GM12878 (cell line): ENCODE data around the gene CHST8. TPM values are rescaled to one million over a fixed set of nuclear protein-coding genes. Genes with fewer than 3 reads are reported as not detected.

Source experiments
- ATAC-seq: fragments of 200-7000 bp; cut with Tn5 transposase; 3 replicates; pipeline ENCODE4 v1.9.1; 2020; ENCODE audit warnings: mild to moderate bottlenecking, moderate library complexity
- BruUV-seq: library from RNA; stranded (reverse); fragments of 400-500 nt; replicated peaks from 2 replicates; lab custom pipeline; 2021; lab: Mats Ljungman, UMichigan
- CTCF ChIA-PET: fragments of 300-600 bp; sonication (Branson Sonifier 250); formaldehyde crosslinking; extraction: SDS; loops from one replicate; lab custom pipeline; 2021; ENCODE audit warnings: inconsistent platforms; lab: Yijun Ruan, JAX
- POLR2A ChIA-PET: fragments of 350-600 bp; formaldehyde crosslinking; extraction: SDS; loops from one replicate; lab custom pipeline; 2021; ENCODE audit warnings: inconsistent platforms; lab: Charles Lee
- RAD21 ChIA-PET: fragments of 300-600 bp; sonication (Branson Sonifier 250); formaldehyde crosslinking; loops from one replicate; lab custom pipeline; 2023; ENCODE audit warnings: antibody characterized with exemption; ENCODE audit not compliant: unreplicated experiment; lab: Charles Lee
- SMC1A ChIA-PET: fragments of 300-600 bp; sonication (Branson Sonifier 250); formaldehyde crosslinking; loops from one replicate; lab custom pipeline; 2023; ENCODE audit not compliant: unreplicated experiment, uncharacterized antibody; lab: Charles Lee
- DNase-seq: peaks from one replicate; pipeline ENCODE4 v3.0.0-alpha.2; 2011; ENCODE audit warnings: low read depth, low spot score
- FAIRE-seq: peaks from 3 replicates; lab custom pipeline; 2011; peaks lifted over from hg19 to GRCh38; lab: Jason Lieb, UNC
- H2AFZ ChIP-seq: 2 replicates; pipeline ENCODE4 v1.6.0; 2011; ENCODE audit warnings: low read depth, low read length, control low read depth; ENCODE audit not compliant: control insufficient read depth
- H3K27ac ChIP-seq: 2 replicates; pipeline ENCODE4 v1.5.1; 2011; ENCODE audit warnings: control low read depth; ENCODE audit not compliant: control insufficient read depth, insufficient read depth
- H3K27me3 ChIP-seq, 2 experiments: replicated peaks in 1 of 2; 2 replicates each; pipeline versions ENCODE4 v1.6.0 to v1.6.1; 2011; ENCODE audit warnings: low read length in 1 of 2; ENCODE audit not compliant: control insufficient read depth in 2 of 2, insufficient read depth in 2 of 2
- H3K36me3 ChIP-seq, 2 experiments: 2 replicates each; pipeline ENCODE4 v1.5.1; 2011; ENCODE audit warnings: low read length in 1 of 2; ENCODE audit not compliant: control insufficient read depth in 2 of 2, insufficient read depth in 2 of 2
- H3K4me1 ChIP-seq: 2 replicates; pipeline ENCODE4 v1.6.1; 2011; ENCODE audit warnings: mild to moderate bottlenecking, low read length, moderate library complexity, mixed read lengths; ENCODE audit not compliant: control insufficient read depth, insufficient read depth
- H3K4me2 ChIP-seq: 2 replicates; pipeline ENCODE4 v1.6.0; 2011; ENCODE audit warnings: control low read depth; ENCODE audit not compliant: control insufficient read depth, insufficient read depth
- H3K4me3 ChIP-seq: fragments of 200-600 bp; sonication (generic); 2 replicates; pipeline ENCODE4 v1.5.1; 2016
- H3K79me2 ChIP-seq: 2 replicates; pipeline ENCODE4 v1.6.0; 2011; ENCODE audit warnings: low read length; ENCODE audit not compliant: control insufficient read depth, insufficient read depth
- H3K9ac ChIP-seq: 2 replicates; pipeline ENCODE4 v1.8.0; 2011; ENCODE audit warnings: low read length, control low read depth, mixed read lengths; ENCODE audit not compliant: control insufficient read depth, insufficient read depth
- H3K9me3 ChIP-seq: replicated peaks from 3 replicates; pipeline ENCODE4 v1.5.1; 2011; ENCODE audit warnings: mild to moderate bottlenecking, low read length; ENCODE audit not compliant: control insufficient read depth, insufficient read depth
- H4K20me1 ChIP-seq: 2 replicates; pipeline ENCODE4 v1.6.0; 2011; ENCODE audit not compliant: control insufficient read depth, insufficient read depth
- ASH2L ChIP-seq: fragments of 300-600, 200-600 bp; sonication (generic); IDR thresholded peaks from 2 replicates; pipeline ENCODE4 v1.6.1; 2017; ENCODE audit warnings: low read depth, mild to moderate bottlenecking, borderline replicate concordance
- BCLAF1 ChIP-seq: fragments of 450-650 bp; IDR thresholded peaks from 2 replicates; pipeline ENCODE4 v1.6.1; 2017; ENCODE audit warnings: antibody characterized with exemption, mild to moderate bottlenecking, moderate library complexity
- CTCF ChIP-seq, 3 experiments: IDR thresholded peaks in 2 of 3; conservative IDR thresholded peaks in 1 of 3; 2 replicates each; pipeline ENCODE4 v1.5.1; 2011; ENCODE audit warnings: low read depth in 3 of 3, low read length in 3 of 3, mild to moderate bottlenecking in 3 of 3, control low read depth in 2 of 3, moderate library complexity in 2 of 3, inconsistent platforms in 1 of 3, mixed read lengths in 1 of 3; ENCODE audit not compliant: control insufficient read depth in 2 of 3, insufficient read depth in 1 of 3; ENCODE audit errors: extremely low read depth in 1 of 3
- NFXL1 ChIP-seq: fragments of 450-650 bp; IDR thresholded peaks from 2 replicates; pipeline ENCODE4 v1.6.1; 2017; ENCODE audit warnings: antibody characterized with exemption, mild to moderate bottlenecking, borderline replicate concordance
- NKRF ChIP-seq: fragments of 450-650 bp; conservative IDR thresholded peaks from 2 replicates; pipeline ENCODE4 v1.6.1; 2017; ENCODE audit warnings: mild to moderate bottlenecking, moderate library complexity
- POLR2AphosphoS5 ChIP-seq: IDR thresholded peaks from 2 replicates; pipeline ENCODE4 v1.6.1; 2011; ENCODE audit warnings: mild to moderate bottlenecking, low read length, inconsistent platforms
- RAD51 ChIP-seq: fragments of 450-650 bp; IDR thresholded peaks from 2 replicates; pipeline ENCODE4 v1.6.1; 2016; ENCODE audit warnings: moderate library complexity, mild to moderate bottlenecking, inconsistent platforms
- RELA ChIP-seq: fragments of 450-650 bp; IDR thresholded peaks from 2 replicates; pipeline ENCODE4 v1.8.0; 2014; ENCODE audit warnings: borderline replicate concordance; ENCODE audit not compliant: partially characterized antibody
- REST ChIP-seq: IDR thresholded peaks from 2 replicates; pipeline ENCODE4 v1.6.1; 2012; ENCODE audit warnings: mild to moderate bottlenecking, low read depth, low read length
- SIN3A ChIP-seq: IDR thresholded peaks from 2 replicates; pipeline ENCODE4 v1.6.1; 2012; ENCODE audit warnings: low read depth, low read length, improper control_type of control experiment
- WRNIP1 ChIP-seq: IDR thresholded peaks from 2 replicates; pipeline ENCODE4 v1.6.1; 2011; ENCODE audit warnings: low read depth, low read length, improper control_type of control experiment, borderline replicate concordance
- ZNF622 ChIP-seq: fragments of 450-650 bp; IDR thresholded peaks from 2 replicates; pipeline ENCODE4 v1.6.1; 2017; ENCODE audit warnings: mild to moderate bottlenecking, inconsistent platforms
- WGBS: methylation state at CpG from one replicate; pipeline ENCODE4 v1.1.6; 2016; ENCODE audit warnings: low lambda C conversion rate; ENCODE audit not compliant: insufficient replicate concordance, insufficient coverage; ENCODE audit errors: missing lambda C conversion rate; 5-methylcytosine and 5-hydroxymethylcytosine counted together
- in situ Hi-C: fragments of 300-500 bp; cut with MboI; formaldehyde crosslinking; loops from 9 replicates; pipeline ENCODE4 v1.14.3; 2018; ENCODE audit warnings: mixed read lengths
- intact Hi-C: fragments of 100-400 bp; cut with micrococcal nuclease; formaldehyde crosslinking; loops from one replicate; pipeline ENCODE4 v1.14.2; 2022; ENCODE audit not compliant: unreplicated experiment
- polyA plus RNA-seq, 11 experiments: library from polyadenylated mRNA; depleted of rRNA in 4 of 11; unstranded in 6 of 11; stranded (reverse) in 5 of 11; fragments of >200 nt; fragmentation: Nextera tagmentation in 4 of 11; fragmentation: Illumina TruSeq in 1 of 11; extraction: Ambion mirVana in 4 of 11; extraction: Trizol in 1 of 11; gene quantifications; 1 replicate in 1 of 11; 2 replicates in 10 of 11; pipeline versions ENCODE4 v1.2.1 to v1.2.3, GENCODE V29; 2011 to 2016; ENCODE audit warnings: inconsistent platforms in 2 of 11, missing spikeins in 2 of 11, low read depth in 1 of 11
- total RNA-seq, 4 experiments: library from RNA; depleted of rRNA in 3 of 4; stranded (reverse); fragments of >200 nt in 3 of 4; fragmentation: Illumina TruSeq in 1 of 4; extraction: Trizol in 1 of 4; gene quantifications; 2 replicates each; pipeline versions ENCODE4 v1.2.1 to v1.2.3, GENCODE V29; 2013 to 2021

Gene CHST8
- total and polyA plus RNA-seq, 10 of the 15 experiments (the other 5 are each of a cell fraction or from before 2014, with no cell fraction given) = 0.06 TPM; not detected in 9

- Histone ChIP-seq H3K79me2 (no peaks in the 10 kb centered on the region), H4K20me1 (no peaks in the 10 kb centered on the region), H3K9ac (no peak overlapping the region), H2AFZ (no peak overlapping the region), H3K27me3 (no peaks in the 10 kb centered on the region), H3K9me3 (no peaks in the 10 kb centered on the region; the same call in 2 of the 3 replicates), H3K27ac (no peak overlapping the region), H3K4me3 (no peak overlapping the region), H3K4me2 (no peak overlapping the region), H3K36me3 (no peaks in the 10 kb centered on the region), H3K4me1 (no peaks in the 10 kb centered on the region)
- FAIRE-seq = no peak
- RAD21 ChIA-PET = no interaction called here
- WGBS = 12% methylated on average over 11 of the region's 11 CpGs
- no TSS peak for BruUV-seq
- POLR2A ChIA-PET = no interaction called here
- no peak for ATAC-seq
- SMC1A ChIA-PET = no interaction called here
- CTCF ChIA-PET = no interaction called here
- intact Hi-C loops = no loop called here
- in situ Hi-C loops = no loop called here
- DNase-seq = no peak
- no peak for TF ChIP-seq SIN3A
- TF ChIP-seq CTCF (IDR thresholded peaks at IDR 0.05 in 2 of 3, conservative IDR thresholded peaks at IDR 0.05 in 1 of 3; ENCODE audit: control insufficient read depth in 2 of 3, extremely low read depth in 1 of 3, insufficient read depth in 1 of 3, low read depth in 3 of 3, low read length in 3 of 3) = no peak
- no peak for TF ChIP-seq WRNIP1
- no peak for TF ChIP-seq RAD51
- TF ChIP-seq POLR2AphosphoS5 = no peak
- TF ChIP-seq NKRF = no peak
- TF ChIP-seq NFXL1 = no peak
- TF ChIP-seq ASH2L = no peak
- no peak for TF ChIP-seq ZNF622
- TF ChIP-seq REST = no peak
- TF ChIP-seq RELA = no peak
- TF ChIP-seq BCLAF1 = no peak
These were observed 8.7 kb upstream of the CHST8 start for GRCh38 chr19:33612928-33613619.
